HepG2 (cell line): Measurements from ENCODE around the gene PSMD1. TPM values are rescaled to one million over a fixed set of nuclear protein-coding genes. Genes with fewer than 3 reads are reported as not detected.
A peak's percentile ranks its signal among the peaks of the same experiment; 100 is the strongest.

Experiments used
- ATF2 ChIP-seq: sonication (generic); formaldehyde crosslinking; IDR thresholded peaks from 2 replicates; pipeline ENCODE4 v1.4.0; 2020; ENCODE audit warnings: missing genetic modification reagents
- ATRX ChIP-seq: sonication (generic); formaldehyde crosslinking; IDR thresholded peaks from 2 replicates; pipeline ENCODE4 v1.4.0; 2020; ENCODE audit warnings: missing genetic modification reagents, borderline replicate concordance
- FIP1L1 ChIP-seq: fragments of 200-400 bp; formaldehyde crosslinking; IDR thresholded peaks from 2 replicates; pipeline ENCODE4 v1.6.1; 2018; ENCODE audit warnings: low read depth, mild to moderate bottlenecking, low read length, moderate library complexity, borderline replicate concordance; ENCODE audit not compliant: insufficient read depth
- GTF3A ChIP-seq: sonication (generic); formaldehyde crosslinking; conservative IDR thresholded peaks from 2 replicates; pipeline ENCODE4 v1.4.0; 2020; ENCODE audit warnings: mild to moderate bottlenecking, missing genetic modification reagents
- ISL2 ChIP-seq: sonication (generic); formaldehyde crosslinking; IDR thresholded peaks from 2 replicates; pipeline ENCODE4 v1.5.0; 2020; ENCODE audit warnings: missing genetic modification reagents
- MED1 ChIP-seq: sonication (generic); formaldehyde crosslinking; IDR thresholded peaks from 2 replicates; pipeline ENCODE4 v1.4.0; 2020; ENCODE audit warnings: missing genetic modification reagents
- MEIS2 ChIP-seq: sonication (generic); formaldehyde crosslinking; IDR thresholded peaks from 2 replicates; pipeline ENCODE4 v1.9.0; 2021; ENCODE audit warnings: mild to moderate bottlenecking, missing genetic modification reagents
- MLLT10 ChIP-seq: sonication (generic); formaldehyde crosslinking; IDR thresholded peaks from 2 replicates; pipeline ENCODE4 v1.4.0; 2020; ENCODE audit warnings: missing genetic modification reagents
- PHF5A ChIP-seq: IDR thresholded peaks from one replicate; pipeline ENCODE4 v1.6.1; 2018; ENCODE audit warnings: low read depth, missing genetic modification reagents; ENCODE audit not compliant: unreplicated experiment
- ZBTB37 ChIP-seq: sonication (generic); formaldehyde crosslinking; IDR thresholded peaks from 2 replicates; pipeline ENCODE4 v1.4.0; 2020; ENCODE audit warnings: mild to moderate bottlenecking, missing genetic modification reagents
- ZFAT ChIP-seq: sonication (generic); formaldehyde crosslinking; conservative IDR thresholded peaks from 2 replicates; pipeline ENCODE4 v1.8.1; 2023; ENCODE audit warnings: missing genetic modification reagents, inconsistent platforms
- ZNF263 ChIP-seq: sonication (generic); formaldehyde crosslinking; IDR thresholded peaks from 2 replicates; pipeline ENCODE4 v1.4.0; 2020; ENCODE audit warnings: missing genetic modification reagents
- ZNF326 ChIP-seq: sonication (generic); formaldehyde crosslinking; IDR thresholded peaks from 2 replicates; pipeline ENCODE4 v1.4.0; 2020; ENCODE audit warnings: missing genetic modification reagents, borderline replicate concordance
- ZNF350 ChIP-seq: sonication (generic); formaldehyde crosslinking; IDR thresholded peaks from 2 replicates; pipeline ENCODE4 v1.4.0; 2020; ENCODE audit warnings: mild to moderate bottlenecking, low read depth, missing genetic modification reagents, borderline replicate concordance
- ZNF512B ChIP-seq: sonication (generic); formaldehyde crosslinking; IDR thresholded peaks from 2 replicates; pipeline ENCODE4 v1.5.1; 2020; ENCODE audit warnings: missing genetic modification reagents, mild to moderate bottlenecking, borderline replicate concordance
- ZNF674 ChIP-seq: sonication (generic); formaldehyde crosslinking; IDR thresholded peaks from 2 replicates; pipeline ENCODE4 v1.5.0; 2020; ENCODE audit warnings: low read depth, mild to moderate bottlenecking, missing genetic modification reagents
- ZNF7 ChIP-seq: IDR thresholded peaks from 2 replicates; pipeline ENCODE4 v1.6.1; 2016; ENCODE audit warnings: missing biosample characterization, missing genetic modification reagents
- ZSCAN22 ChIP-seq: sonication (generic); formaldehyde crosslinking; IDR thresholded peaks from 2 replicates; pipeline ENCODE4 v1.4.0; 2020; ENCODE audit warnings: mild to moderate bottlenecking, missing genetic modification reagents
- ZXDC ChIP-seq: sonication (generic); formaldehyde crosslinking; IDR thresholded peaks from 2 replicates; pipeline ENCODE4 v1.5.0; 2020; ENCODE audit warnings: mild to moderate bottlenecking, missing genetic modification reagents
- polyA plus RNA-seq, 8 experiments: library from polyadenylated mRNA; depleted of rRNA in 3 of 8; stranded (reverse) in 7 of 8; unstranded in 1 of 8; fragments of >200 nt; fragmentation: Illumina TruSeq in 4 of 8; extraction: Trizol in 4 of 8; gene quantifications; 2 replicates each; pipeline versions ENCODE4 v1.2.1 to v1.2.3, GENCODE V29; 2011 to 2016; ENCODE audit warnings: low read depth in 4 of 8, missing spikeins in 1 of 8, mixed read lengths in 1 of 8; ENCODE audit not compliant: insufficient read depth in 1 of 8
- total RNA-seq, 5 experiments: library from RNA; depleted of rRNA; stranded (reverse); fragments of >200 nt; fragmentation: Illumina TruSeq; extraction: Trizol; gene quantifications; 2 replicates each; pipeline ENCODE4 v1.2.3, GENCODE V29; 2016; ENCODE audit warnings: low read depth in 1 of 5

The PSMD1 gene
- total and polyA plus RNA-seq, 2 of the 13 experiments (the other 11 are each of a cell fraction or from before 2014, with no cell fraction given), result 136 to 191 TPM

GRCh38 chr2:231198291-231199173, 141.9 kb downstream of the PSMD1 start, which contains the start of gene ARMC9 (continued):
- TF ChIP-seq ATRX (CRISPR knock-in tag) (no peak), ZNF512B (no peak), ATF2 (peak; percentile 40; the same call in 1 of the 2 replicates), ZNF263 (CRISPR knock-in tag) (peak; percentile 65), ZNF326 (CRISPR knock-in tag) (no peak), MEIS2 (peak; percentile 73; the same call in 1 of the 2 replicates), MLLT10 (CRISPR knock-in tag) (no peak), ZNF350 (CRISPR knock-in tag) (peak; percentile 18; the same call in 1 of the 2 replicates), ZBTB37 (CRISPR knock-in tag) (no peak), ZNF7 (CRISPR knock-in tag) (no peak), ZXDC (CRISPR knock-in tag) (peak; percentile 71; the same call in 1 of the 2 replicates), GTF3A (CRISPR knock-in tag) (peak; percentile 88; the same call in 1 of the 2 replicates), ZSCAN22 (CRISPR knock-in tag) (0 out of 2 replicates have a peak, but pooled peaks have one; percentile 43), FIP1L1 (no peak), MED1 (peak; percentile 81), ZNF674 (0 out of 2 replicates have a peak, but pooled peaks have one; percentile 86), ZFAT (CRISPR knock-in tag) (no peak), ISL2 (CRISPR knock-in tag) (peak; percentile 54; the same call in 1 of the 2 replicates), PHF5A (CRISPR knock-in tag) (no peak)
